SK-N-SH treated with all-trans-retinoic acid at 6 μM for 48 hours (cell line): ENCODE data around the gene SPINK4.

ENCODE experiments used
- ISL1 ChIP-seq: fragments of 250-450 bp; sonication (Bioruptor Pico); IDR thresholded peaks from 2 replicates; pipeline ENCODE4 v2.1.2; 2022; ENCODE audit warnings: mild to moderate bottlenecking, moderate library complexity
- PATZ1 ChIP-seq: fragments of 250-450 bp; sonication (Bioruptor Pico); IDR thresholded peaks from 2 replicates; pipeline ENCODE4 v1.8.0; 2020; ENCODE audit warnings: mild to moderate bottlenecking, moderate library complexity, borderline replicate concordance
- RARB ChIP-seq: fragments of 250-450 bp; sonication (Bioruptor Pico); IDR thresholded peaks from 2 replicates; pipeline ENCODE4 v1.8.0; 2021; ENCODE audit warnings: mild to moderate bottlenecking, moderate library complexity
- ZFP3 ChIP-seq: fragments of 250-450 bp; sonication (Bioruptor Pico); IDR thresholded peaks from 2 replicates; pipeline ENCODE4 v1.5.0; 2020; ENCODE audit warnings: mild to moderate bottlenecking, moderate library complexity
- ZNF565 ChIP-seq: fragments of 450-650 bp; formaldehyde crosslinking; conservative IDR thresholded peaks from 2 replicates; pipeline ENCODE4 v1.5.0; 2020; ENCODE audit warnings: low read depth, mild to moderate bottlenecking, moderate library complexity
- ZNF70 ChIP-seq: fragments of 450-650 bp; formaldehyde crosslinking; IDR thresholded peaks from 2 replicates; pipeline ENCODE4 v1.5.0; 2020; ENCODE audit warnings: mild to moderate bottlenecking, moderate library complexity
- ZNF8 ChIP-seq: fragments of 450-650 bp; formaldehyde crosslinking; IDR thresholded peaks from 2 replicates; pipeline ENCODE4 v1.5.0; 2020; ENCODE audit warnings: mild to moderate bottlenecking, moderate library complexity
- TF ChIP-seq, protein P1 (sequence below): fragments of 250-450 bp; sonication (Bioruptor Pico); IDR thresholded peaks from 2 replicates; pipeline ENCODE4 v1.5.1; 2021; ENCODE audit warnings: mild to moderate bottlenecking, moderate library complexity

GRCh38 chr9:33242609-33243134 is 2.7 kb downstream of the SPINK4 start:
- no peak for TF ChIP-seq ISL1 (CRISPR knock-in tag)
- no peak for TF ChIP-seq ZNF8
- TF ChIP-seq ZNF565 (CRISPR knock-in tag), result no peak
- no peak for TF ChIP-seq ZNF70
- TF ChIP-seq, protein P1, sequence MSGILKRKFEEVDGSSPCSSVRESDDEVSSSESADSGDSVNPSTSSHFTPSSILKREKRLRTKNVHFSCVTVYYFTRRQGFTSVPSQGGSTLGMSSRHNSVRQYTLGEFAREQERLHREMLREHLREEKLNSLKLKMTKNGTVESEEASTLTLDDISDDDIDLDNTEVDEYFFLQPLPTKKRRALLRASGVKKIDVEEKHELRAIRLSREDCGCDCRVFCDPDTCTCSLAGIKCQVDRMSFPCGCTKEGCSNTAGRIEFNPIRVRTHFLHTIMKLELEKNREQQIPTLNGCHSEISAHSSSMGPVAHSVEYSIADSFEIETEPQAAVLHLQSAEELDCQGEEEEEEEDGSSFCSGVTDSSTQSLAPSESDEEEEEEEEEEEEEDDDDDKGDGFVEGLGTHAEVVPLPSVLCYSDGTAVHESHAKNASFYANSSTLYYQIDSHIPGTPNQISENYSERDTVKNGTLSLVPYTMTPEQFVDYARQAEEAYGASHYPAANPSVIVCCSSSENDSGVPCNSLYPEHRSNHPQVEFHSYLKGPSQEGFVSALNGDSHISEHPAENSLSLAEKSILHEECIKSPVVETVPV, result no peak
- TF ChIP-seq PATZ1, result no peak
- TF ChIP-seq RARB (CRISPR knock-in tag), result no peak
- no peak for TF ChIP-seq ZFP3
